AG08395 (cell line): ENCODE data around the gene GTF2H4.
"Not testable (repeated sequence)": the region's sequence is repeated elsewhere in the genome, so short reads cannot be mapped to it uniquely, and the experiment has no call there.

Experiments used
- DNase-seq: peaks from one replicate; pipeline ENCODE4 v3.0.0; 2012; ENCODE audit warnings: mixed read lengths, low spot score

The GTF2H4 gene

DNA sequence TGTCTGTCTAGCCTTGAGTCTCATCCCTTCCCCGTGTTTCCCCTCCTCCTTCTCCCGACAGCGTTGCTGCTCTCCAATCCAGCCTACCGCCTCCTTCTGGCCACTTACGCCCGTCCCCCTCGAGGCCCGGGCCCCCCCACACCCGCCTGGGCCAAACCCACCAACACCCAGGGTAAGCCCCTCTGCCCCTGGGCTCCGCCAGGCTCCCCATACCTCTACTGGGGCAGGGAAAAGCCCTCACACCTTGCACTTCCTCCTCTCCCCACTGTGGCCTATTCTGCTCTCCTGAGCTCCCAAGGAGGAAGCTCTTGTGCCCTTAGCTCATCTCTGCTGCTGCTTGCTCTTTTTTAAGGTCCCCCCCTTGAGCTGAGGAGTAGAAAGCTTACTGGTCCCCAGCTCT lies 12.7 kb upstream of the GTF2H4 start:
- DNase-seq: no peak

- no peak for DNase-seq
These were observed 11.5 kb upstream of the GTF2H4 start for GRCh38 chr6:30896541-30896940.

DNA sequence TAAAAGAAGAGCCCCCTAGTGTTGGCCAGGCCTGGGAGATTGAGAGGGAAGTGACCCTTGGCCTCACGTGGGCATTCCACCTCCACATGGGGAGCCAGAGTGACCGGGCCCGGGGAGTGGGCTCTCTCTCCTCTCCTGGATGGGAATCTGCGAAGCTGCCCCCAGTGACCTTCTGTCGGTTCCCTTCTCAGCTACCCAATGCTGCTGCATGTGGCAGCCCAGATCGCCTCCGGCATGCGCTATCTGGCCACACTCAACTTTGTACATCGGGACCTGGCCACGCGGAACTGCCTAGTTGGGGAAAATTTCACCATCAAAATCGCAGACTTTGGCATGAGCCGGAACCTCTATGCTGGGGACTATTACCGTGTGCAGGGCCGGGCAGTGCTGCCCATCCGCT lies 10.1 kb upstream of the GTF2H4 start:
- no peak for DNase-seq

DNA sequence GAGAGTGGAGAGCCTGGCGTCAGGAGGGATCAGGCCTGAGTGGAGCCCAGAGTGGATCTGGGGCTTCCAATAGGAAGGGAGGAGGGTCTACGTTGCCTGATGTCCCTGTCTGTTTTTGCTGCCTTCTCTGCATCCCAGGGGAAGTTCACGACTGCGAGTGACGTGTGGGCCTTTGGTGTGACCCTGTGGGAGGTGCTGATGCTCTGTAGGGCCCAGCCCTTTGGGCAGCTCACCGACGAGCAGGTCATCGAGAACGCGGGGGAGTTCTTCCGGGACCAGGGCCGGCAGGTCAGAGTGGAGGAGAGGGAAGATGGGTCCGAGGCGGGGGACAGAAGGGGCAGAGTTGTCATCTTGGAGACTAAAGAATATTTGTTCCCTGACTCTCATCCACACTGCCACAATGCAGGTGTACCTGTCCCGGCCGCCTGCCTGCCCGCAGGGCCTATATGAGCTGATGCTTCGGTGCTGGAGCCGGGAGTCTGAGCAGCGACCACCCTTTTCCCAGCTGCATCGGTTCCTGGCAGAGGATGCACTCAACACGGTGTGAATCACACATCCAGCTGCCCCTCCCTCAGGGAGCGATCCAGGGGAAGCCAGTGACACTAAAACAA lies 9.2 kb upstream of the GTF2H4 start:
- DNase-seq: no peak

DNA sequence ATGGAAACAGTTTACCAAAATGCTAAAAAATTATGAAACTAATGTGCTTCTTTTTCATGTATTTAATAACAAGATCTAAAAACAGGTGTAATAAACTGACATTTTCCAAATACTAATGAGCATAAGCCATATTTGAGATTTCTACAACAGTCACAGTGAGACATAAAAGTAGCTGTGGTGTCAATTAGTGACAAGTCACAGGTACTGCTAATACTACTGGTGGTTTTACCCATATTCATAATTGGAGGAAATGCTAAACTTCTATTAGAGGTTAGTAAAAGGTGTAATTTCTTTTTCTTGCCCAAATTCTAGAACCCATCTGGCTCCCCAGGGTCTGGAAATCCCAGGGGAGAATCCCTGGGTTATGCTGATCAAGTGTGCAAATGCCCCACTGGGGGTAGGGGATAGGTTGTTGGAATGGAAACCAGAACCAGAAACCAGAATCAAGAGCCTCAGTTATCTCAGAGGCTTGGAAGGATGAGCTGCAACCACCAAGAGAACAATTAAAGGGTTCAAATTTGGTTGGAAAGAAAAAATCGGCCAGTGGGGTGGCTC lies 7.1 kb upstream of the GTF2H4 start:
- DNase-seq: no peak

GRCh38 chr6:30901436-30901835 lies 6.6 kb upstream of the GTF2H4 start:
- DNase-seq: no peak

GRCh38 chr6:30902196-30902595 lies 5.8 kb upstream of the GTF2H4 start:
- not testable (repeated sequence) for DNase-seq

GRCh38 chr6:30902709-30903108 lies 5.3 kb upstream of the GTF2H4 start:
- no peak for DNase-seq

GRCh38 chr6:30903236-30903635 lies 4.8 kb upstream of the GTF2H4 start:
- no peak for DNase-seq

DNA sequence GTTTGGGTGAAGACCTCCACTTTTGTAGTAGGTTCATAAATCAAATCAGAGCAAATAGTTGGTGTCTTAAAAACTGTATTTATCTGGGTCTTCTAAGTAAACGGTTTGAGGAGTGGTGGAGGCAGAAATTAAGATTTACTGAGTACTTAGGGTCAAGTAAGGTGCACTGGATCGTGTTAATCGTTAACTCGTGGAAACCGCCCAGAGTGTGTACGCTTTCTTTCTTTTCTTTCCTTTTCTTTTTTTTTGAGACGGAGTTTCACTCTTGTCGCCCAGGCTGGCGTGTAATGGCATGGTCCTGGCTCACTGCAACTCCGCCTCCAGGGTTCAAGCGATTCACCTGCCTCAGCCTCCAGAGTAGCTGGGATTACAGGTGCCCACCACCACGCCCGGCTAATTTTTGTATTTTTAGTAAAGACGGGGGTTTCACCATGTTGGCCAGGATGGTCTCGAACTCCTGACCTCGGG lies 683 bp upstream of the GTF2H4 start:
- not testable (repeated sequence) for DNase-seq

DNA sequence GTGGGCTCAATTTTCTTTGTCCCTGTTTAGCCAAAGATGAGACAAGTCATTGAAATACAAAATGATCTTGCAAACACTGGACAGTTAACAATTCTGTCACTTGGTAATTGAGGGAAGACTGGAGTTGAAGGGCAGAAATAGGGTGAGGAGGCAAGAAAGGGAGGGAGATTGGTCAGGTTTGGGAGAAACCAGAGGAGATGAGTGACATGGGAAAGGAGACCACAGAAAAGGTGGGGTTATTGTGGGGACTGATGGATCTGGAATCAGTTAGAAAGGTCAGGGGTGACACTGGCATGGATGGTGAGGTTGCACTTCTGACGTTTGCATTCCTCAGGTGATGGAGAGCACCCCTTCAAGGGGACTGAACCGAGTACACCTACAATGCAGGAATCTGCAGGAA lies 693 bp downstream of the GTF2H4 start:
- DNase-seq: no peak

GRCh38 chr6:30910473-30910872 lies 2.5 kb downstream of the GTF2H4 start:
- not testable (repeated sequence) for DNase-seq

- no peak for DNase-seq
These were observed 4.9 kb downstream of the GTF2H4 start for GRCh38 chr6:30912746-30913520.

- DNase-seq: no peak
These were observed 5.7 kb downstream of the GTF2H4 start for GRCh38 chr6:30913721-30914075.

DNA sequence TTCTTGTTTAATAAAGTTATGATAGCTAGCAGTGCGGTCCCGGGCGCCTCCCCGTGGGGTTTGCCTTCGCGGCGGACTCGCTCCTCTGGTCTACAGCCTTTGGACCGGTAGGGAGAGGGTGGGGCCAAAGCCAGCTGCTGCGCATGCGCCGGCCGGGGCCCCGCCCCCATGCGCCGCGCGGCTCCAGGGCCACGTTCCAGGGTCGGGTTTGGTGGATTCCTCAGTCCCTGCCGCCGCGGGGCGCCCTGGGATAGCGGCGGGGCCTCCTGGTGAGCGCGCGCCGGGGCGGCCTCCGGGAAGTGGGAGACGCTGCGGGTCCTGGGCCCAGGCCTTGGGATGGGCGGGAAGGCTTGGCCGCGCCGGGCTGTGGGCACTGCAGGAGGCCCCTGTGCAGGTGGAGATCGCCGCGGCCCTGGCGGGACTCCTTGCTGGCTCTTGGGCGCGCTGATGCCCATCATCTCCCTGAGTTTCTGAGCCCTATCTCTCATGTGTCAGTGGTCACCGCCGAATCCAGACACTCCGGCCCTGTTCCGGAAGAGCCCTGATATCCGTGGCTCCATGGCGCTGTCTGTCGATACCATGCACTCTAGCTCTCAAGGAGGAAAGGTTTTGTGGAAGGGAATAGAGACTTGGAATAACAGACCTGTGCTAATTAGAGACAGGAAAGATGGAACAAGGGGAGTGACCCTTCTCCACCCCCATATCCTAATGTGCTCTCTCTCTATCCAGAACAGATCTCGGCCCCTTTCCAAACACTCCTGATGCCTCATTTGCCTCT lies 6.3 kb downstream of the GTF2H4 start, which contains the start of gene VARS2:
TSS of gene VARS2 (plus strand) at position 163 of the 778 bp plus-strand sequence. CDS start at position 762, 599 bp downstream.
- DNase-seq: peak; percentile 98

GRCh38 chr6:30914854-30915590 lies 7.0 kb downstream of the GTF2H4 start:
- no peak for DNase-seq

GRCh38 chr6:30915591-30915946 lies 7.6 kb downstream of the GTF2H4 start:
- DNase-seq: peak; percentile 89

- no peak for DNase-seq
These were observed 9.0 kb downstream of the GTF2H4 start for GRCh38 chr6:30917041-30917440.

- DNase-seq: no peak
These were observed 9.5 kb downstream of the GTF2H4 start for GRCh38 chr6:30917487-30917886.

GRCh38 chr6:30918670-30919069 lies 10.7 kb downstream of the GTF2H4 start:
- no peak for DNase-seq

DNA sequence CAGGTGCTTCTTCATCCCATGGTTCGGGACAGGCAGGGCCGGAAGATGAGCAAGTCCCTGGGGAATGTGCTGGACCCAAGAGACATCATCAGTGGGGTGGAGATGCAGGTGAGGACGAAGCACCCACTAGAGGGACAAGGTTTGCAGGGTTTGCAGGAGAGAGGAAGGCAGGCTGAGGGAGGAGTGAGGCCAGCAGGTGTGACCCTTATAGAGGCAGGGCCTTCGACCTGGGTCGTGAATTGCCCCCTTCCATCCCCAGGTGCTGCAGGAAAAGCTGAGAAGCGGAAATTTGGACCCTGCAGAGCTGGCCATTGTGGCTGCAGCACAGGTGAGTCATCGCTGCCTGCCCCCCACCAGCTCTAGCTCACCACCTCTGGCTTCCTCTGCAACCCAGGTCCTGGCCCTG lies 14.4 kb downstream of the GTF2H4 start:
- DNase-seq: no peak
